Measurements from ENCODE around the gene CRBN.

DNA sequence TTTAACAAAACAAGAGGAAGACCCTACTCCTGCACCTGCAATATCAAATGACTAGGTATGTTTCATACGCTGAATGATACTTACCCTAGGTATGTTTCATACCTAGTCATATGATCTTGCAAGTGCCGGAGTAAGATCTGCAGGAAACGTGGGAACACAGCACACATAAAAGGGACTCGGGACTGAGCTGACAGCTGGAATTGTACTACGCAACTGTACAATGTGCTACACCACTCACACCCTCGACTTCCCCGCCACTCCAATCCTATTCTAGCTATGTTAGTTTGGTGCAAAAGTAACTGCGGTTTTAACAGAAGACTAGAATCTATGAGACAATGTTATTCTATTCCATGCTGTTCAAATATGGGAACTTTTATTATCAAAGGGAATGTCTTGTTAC is 22.0 kb downstream of the CRBN start:
- no peak for TF ChIP-seq CTCF (IDR thresholded peaks at IDR 0.05)
- TF ChIP-seq ZFX (IDR thresholded peaks at IDR 0.05; ENCODE audit: borderline replicate concordance): no peak
